Measurements from ENCODE around the gene INTS11.

INTS11 gene

DNA sequence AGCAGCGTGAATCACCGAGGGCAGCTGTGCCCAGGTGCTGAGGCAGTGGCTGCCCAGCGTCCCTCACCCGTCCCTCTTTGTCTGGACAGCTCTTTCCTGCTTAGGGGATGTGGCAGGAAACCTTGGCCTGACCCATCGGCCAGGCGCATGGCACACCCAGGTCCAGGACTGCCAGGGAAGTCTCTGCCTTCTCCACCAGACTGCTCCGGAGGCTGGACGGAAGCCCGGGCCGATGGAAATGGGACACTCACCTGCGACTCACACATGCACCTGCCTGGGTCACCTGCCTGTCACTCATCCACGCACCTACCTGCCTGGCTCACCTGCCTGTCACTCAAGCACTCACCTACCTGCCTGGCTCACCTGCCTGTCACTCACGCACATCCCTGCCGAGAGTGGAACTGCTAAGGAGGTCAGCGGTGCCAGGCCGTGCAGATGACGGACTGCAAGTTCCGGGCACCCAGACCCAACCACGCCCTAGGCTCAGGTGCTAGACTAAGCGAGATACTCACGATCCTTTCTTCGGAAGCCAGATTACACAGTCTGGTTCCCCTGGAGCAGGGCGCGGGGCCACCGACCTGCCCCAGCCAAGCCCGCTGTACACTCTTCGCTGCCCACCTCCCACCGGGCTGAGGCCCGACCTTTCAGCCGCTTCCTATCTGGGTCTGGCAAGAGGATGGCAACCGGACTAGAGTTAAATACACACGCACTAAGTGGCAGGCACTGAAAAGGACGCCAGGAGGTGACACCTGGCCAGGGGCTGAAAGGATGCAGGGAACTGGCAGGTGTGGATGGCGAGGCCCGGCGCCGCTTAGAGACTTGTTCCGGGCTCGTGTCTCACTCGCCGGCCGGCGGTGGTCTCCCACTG, 51.9 kb downstream of the INTS11 start:
- H3K9me3 ChIP-seq (ENCODE audit: control insufficient read depth in 1 of 2, low read length in 2 of 2): no peaks in the 10 kb centered on the region
- H3K4me1 ChIP-seq (ENCODE audit: control insufficient read depth in 1 of 2, insufficient read depth in 2 of 2, low read length in 2 of 2): peaks cover 19 to 36% of the 10 kb centered on the region in 2 donors
- peak overlapping the region; percentile 69 for H3K27ac ChIP-seq (ENCODE audit: low read length)
- H3K4me3 ChIP-seq (ENCODE audit: low read depth in 1 of 2, low read length in 2 of 2): peak overlapping the region; percentile 78 to 97
- H3K27me3 ChIP-seq (ENCODE audit: low read depth, low read length): no peaks in the 10 kb centered on the region
- peaks cover 1 to 2% of the 10 kb centered on the region in 2 donors for H3K36me3 ChIP-seq (ENCODE audit: control insufficient read depth in 1 of 2, insufficient read depth in 2 of 2, low read length in 2 of 2)

- peaks cover 7 to 11% of the 10 kb centered on the region in 2 donors for H3K36me3 ChIP-seq (ENCODE audit: control insufficient read depth in 1 of 2, insufficient read depth in 2 of 2, low read length in 2 of 2)
- H3K9me3 ChIP-seq (ENCODE audit: control insufficient read depth in 1 of 2, low read length in 2 of 2): no peaks in the 10 kb centered on the region
- H3K4me1 ChIP-seq (ENCODE audit: control insufficient read depth in 1 of 2, insufficient read depth in 2 of 2, low read length in 2 of 2): peaks cover 19 to 36% of the 10 kb centered on the region in 2 donors
- peak overlapping the region; percentile 5 to 26 for H3K4me3 ChIP-seq (ENCODE audit: low read depth in 1 of 2, low read length in 2 of 2)
- H3K27me3 ChIP-seq (ENCODE audit: low read depth, low read length): no peaks in the 10 kb centered on the region
- H3K27ac ChIP-seq (ENCODE audit: low read length): no peak overlapping the region
Measured at GRCh38 chr1:1270813-1271212, 53.6 kb downstream of the INTS11 start.

- H3K4me3 ChIP-seq (ENCODE audit: low read depth in 1 of 2, low read length in 2 of 2): no peak overlapping the region
- peaks cover 19 to 29% of the 10 kb centered on the region in 2 donors for H3K4me1 ChIP-seq (ENCODE audit: control insufficient read depth in 1 of 2, insufficient read depth in 2 of 2, low read length in 2 of 2)
- H3K36me3 ChIP-seq (ENCODE audit: control insufficient read depth in 1 of 2, insufficient read depth in 2 of 2, low read length in 2 of 2): peaks cover 11 to 29% of the 10 kb centered on the region in 2 donors
- H3K27ac ChIP-seq (ENCODE audit: low read length): no peak overlapping the region
- no peaks in the 10 kb centered on the region for H3K27me3 ChIP-seq (ENCODE audit: low read depth, low read length)
- no peaks in the 10 kb centered on the region for H3K9me3 ChIP-seq (ENCODE audit: control insufficient read depth in 1 of 2, low read length in 2 of 2)
Measured at GRCh38 chr1:1268284-1268682, 56.2 kb downstream of the INTS11 start.

GRCh38 chr1:1267488-1268283, 56.8 kb downstream of the INTS11 start:
- no peak overlapping the region for H3K27ac ChIP-seq (ENCODE audit: low read length)
- peaks cover 17 to 35% of the 10 kb centered on the region in 2 donors for H3K36me3 ChIP-seq (ENCODE audit: control insufficient read depth in 1 of 2, insufficient read depth in 2 of 2, low read length in 2 of 2)
- H3K9me3 ChIP-seq (ENCODE audit: control insufficient read depth in 1 of 2, low read length in 2 of 2): no peaks in the 10 kb centered on the region
- no peaks in the 10 kb centered on the region for H3K27me3 ChIP-seq (ENCODE audit: low read depth, low read length)
- H3K4me3 ChIP-seq (ENCODE audit: low read depth in 1 of 2, low read length in 2 of 2): no peak overlapping the region
- H3K4me1 ChIP-seq (ENCODE audit: control insufficient read depth in 1 of 2, insufficient read depth in 2 of 2, low read length in 2 of 2): peaks cover 19 to 25% of the 10 kb centered on the region in 2 donors

- H3K9me3 ChIP-seq (ENCODE audit: control insufficient read depth in 1 of 2, low read length in 2 of 2): no peaks in the 10 kb centered on the region
- H3K4me3 ChIP-seq (ENCODE audit: low read depth in 1 of 2, low read length in 2 of 2): no peak overlapping the region
- peaks cover 24 to 57% of the 10 kb centered on the region in 2 donors for H3K36me3 ChIP-seq (ENCODE audit: control insufficient read depth in 1 of 2, insufficient read depth in 2 of 2, low read length in 2 of 2)
- H3K4me1 ChIP-seq (ENCODE audit: control insufficient read depth in 1 of 2, insufficient read depth in 2 of 2, low read length in 2 of 2): no peaks in the 10 kb centered on the region
- H3K27me3 ChIP-seq (ENCODE audit: low read depth, low read length): no peaks in the 10 kb centered on the region
- H3K27ac ChIP-seq (ENCODE audit: low read length): no peak overlapping the region
Measured at GRCh38 chr1:1264868-1265272, 59.6 kb downstream of the INTS11 start.

DNA sequence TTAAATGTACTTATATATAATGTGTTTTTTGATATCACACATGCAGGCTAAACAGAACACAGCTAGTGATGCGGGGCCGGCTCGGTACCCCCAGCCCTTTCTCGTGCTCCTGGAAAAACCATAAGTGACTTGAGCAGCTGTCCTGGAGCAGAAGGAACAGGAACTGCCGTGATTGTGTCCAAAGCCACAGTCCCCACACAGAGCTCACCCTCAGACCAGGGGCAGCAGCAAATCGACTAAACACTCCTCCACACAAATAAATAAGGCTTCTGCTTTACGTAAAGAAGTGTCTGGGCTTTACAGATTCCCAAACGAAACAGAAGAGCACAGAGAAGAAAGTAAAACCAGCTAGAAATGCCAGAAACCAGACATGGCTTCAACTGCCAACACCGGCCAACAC, 60.4 kb downstream of the INTS11 start:
- no peak overlapping the region for H3K4me3 ChIP-seq (ENCODE audit: low read depth in 1 of 2, low read length in 2 of 2)
- H3K4me1 ChIP-seq (ENCODE audit: control insufficient read depth in 1 of 2, insufficient read depth in 2 of 2, low read length in 2 of 2): no peaks in the 10 kb centered on the region
- H3K9me3 ChIP-seq (ENCODE audit: control insufficient read depth in 1 of 2, low read length in 2 of 2): no peaks in the 10 kb centered on the region
- H3K27ac ChIP-seq (ENCODE audit: low read length): no peak overlapping the region
- H3K36me3 ChIP-seq (ENCODE audit: control insufficient read depth in 1 of 2, insufficient read depth in 2 of 2, low read length in 2 of 2): peaks cover 27 to 61% of the 10 kb centered on the region in 2 donors
- no peaks in the 10 kb centered on the region for H3K27me3 ChIP-seq (ENCODE audit: low read depth, low read length)

DNA sequence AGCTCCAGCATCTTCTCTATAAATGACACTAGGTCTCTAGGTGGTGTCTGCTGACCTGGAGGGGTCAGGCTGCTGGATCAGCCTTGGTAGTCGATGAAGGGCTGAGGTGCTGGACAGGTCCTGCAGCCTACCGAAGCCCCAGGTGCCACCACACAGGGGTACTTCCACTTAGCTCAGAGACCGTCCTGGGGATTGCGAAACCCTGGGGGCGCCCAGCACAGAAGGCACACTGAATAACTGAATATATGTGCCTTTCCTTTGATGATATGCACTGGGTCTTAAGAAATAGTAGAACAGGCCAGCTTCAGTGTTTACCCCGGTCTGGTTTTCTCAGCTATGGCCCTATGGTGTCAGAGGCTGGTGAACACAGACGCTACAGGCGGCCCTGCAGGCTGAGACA, 61.7 kb downstream of the INTS11 start:
- Histone ChIP-seq H3K9me3 (ENCODE audit: control insufficient read depth in 1 of 2, low read length in 2 of 2) (no peaks in the 10 kb centered on the region), H3K4me1 (ENCODE audit: control insufficient read depth in 1 of 2, insufficient read depth in 2 of 2, low read length in 2 of 2) (no peaks in the 10 kb centered on the region), H3K27ac (ENCODE audit: low read length) (no peak overlapping the region), H3K27me3 (ENCODE audit: low read depth, low read length) (no peaks in the 10 kb centered on the region), H3K4me3 (ENCODE audit: low read depth in 1 of 2, low read length in 2 of 2) (no peak overlapping the region), H3K36me3 (ENCODE audit: control insufficient read depth in 1 of 2, insufficient read depth in 2 of 2, low read length in 2 of 2) (peaks cover 30 to 65% of the 10 kb centered on the region in 2 donors)

GRCh38 chr1:1262071-1262470, 62.4 kb downstream of the INTS11 start:
- Histone ChIP-seq H3K36me3 (ENCODE audit: control insufficient read depth in 1 of 2, insufficient read depth in 2 of 2, low read length in 2 of 2) (peaks cover 24 to 58% of the 10 kb centered on the region in 2 donors), H3K4me1 (ENCODE audit: control insufficient read depth in 1 of 2, insufficient read depth in 2 of 2, low read length in 2 of 2) (no peaks in the 10 kb centered on the region), H3K4me3 (ENCODE audit: low read depth in 1 of 2, low read length in 2 of 2) (no peak overlapping the region), H3K9me3 (ENCODE audit: control insufficient read depth in 1 of 2, low read length in 2 of 2) (no peaks in the 10 kb centered on the region), H3K27ac (ENCODE audit: low read length) (no peak overlapping the region), H3K27me3 (ENCODE audit: low read depth, low read length) (no peaks in the 10 kb centered on the region)
